HEK293 (cell line): Measurements from ENCODE around the gene ATF2.

Source experiments
- CTCF ChIA-PET: fragments of 350-600 bp; formaldehyde crosslinking; extraction: SDS; loops from one replicate; lab custom pipeline; 2021; ENCODE audit warnings: antibody characterized with exemption; lab: Yijun Ruan, JAX
- POLR2A ChIA-PET: fragments of 300-600 bp; formaldehyde crosslinking; extraction: SDS; loops from one replicate; lab custom pipeline; 2020; ENCODE audit warnings: antibody characterized with exemption, inconsistent platforms; lab: Yijun Ruan, JAX
- H3K27ac ChIP-seq: fragments of 200-500 bp; sonication (Bioruptor generic); 2 replicates; pipeline ENCODE4 v1.5.1; 2014; ENCODE audit warnings: low read depth, low read length, control low read depth, inconsistent platforms; ENCODE audit errors: extremely low read depth
- H3K36me3 ChIP-seq, 2 experiments: fragments of 200-500 bp in 1 of 2; sonication (Bioruptor generic) in 1 of 2; 1 replicate in 1 of 2; 2 replicates in 1 of 2; pipeline ENCODE4 v1.5.1; 2014 to 2017; ENCODE audit warnings: inconsistent platforms in 2 of 2, low read length in 2 of 2; ENCODE audit not compliant: control insufficient read depth in 2 of 2, insufficient read depth in 1 of 2
- H3K4me1 ChIP-seq: fragments of 200-500 bp; sonication (Bioruptor generic); 2 replicates; pipeline ENCODE4 v1.5.1; 2014; ENCODE audit warnings: mild to moderate bottlenecking, low read length, inconsistent platforms; ENCODE audit not compliant: control insufficient read depth, insufficient read depth
- H3K4me3 ChIP-seq: 2 replicates; pipeline ENCODE4 v1.5.1; 2011; ENCODE audit warnings: low read depth, mild to moderate bottlenecking, control low read depth, low read length, moderate library complexity
- H3K9me3 ChIP-seq: fragments of 200-500 bp; sonication (Bioruptor generic); 2 replicates; pipeline ENCODE4 v1.5.1; 2014; ENCODE audit warnings: low read depth, low read length, inconsistent platforms; ENCODE audit not compliant: control insufficient read depth, insufficient read depth
- BCL6B ChIP-seq: fragments of 450-650 bp; formaldehyde crosslinking; IDR thresholded peaks from 2 replicates; pipeline ENCODE4 v1.5.1; 2017; ENCODE audit warnings: missing biosample characterization, missing genetic modification characterization
- KLF7 ChIP-seq: fragments of 450-650 bp; formaldehyde crosslinking; IDR thresholded peaks from 2 replicates; pipeline ENCODE4 v1.5.1; 2016; ENCODE audit warnings: missing biosample characterization, missing genetic modification characterization, borderline replicate concordance
- MEIS1 ChIP-seq: sonication (generic); formaldehyde crosslinking; IDR thresholded peaks from 2 replicates; pipeline ENCODE4 v1.8.1; 2022; ENCODE audit warnings: missing genetic modification reagents, mild to moderate bottlenecking, borderline replicate concordance
- PRDM6 ChIP-seq: fragments of 450-650 bp; formaldehyde crosslinking; IDR thresholded peaks from 2 replicates; pipeline ENCODE4 v1.5.1; 2017; ENCODE audit warnings: missing biosample characterization, missing genetic modification characterization
- TRIM28 ChIP-seq: IDR thresholded peaks from 2 replicates; pipeline ENCODE4 v1.6.1; 2011; ENCODE audit warnings: low read length, control low read depth, borderline replicate concordance
- TSHZ1 ChIP-seq: fragments of 450-650 bp; formaldehyde crosslinking; IDR thresholded peaks from 2 replicates; pipeline ENCODE4 v1.5.1; 2016; ENCODE audit warnings: missing biosample characterization, missing genetic modification characterization, borderline replicate concordance
- ZBTB11 ChIP-seq: fragments of 450-650 bp; formaldehyde crosslinking; conservative IDR thresholded peaks from 2 replicates; pipeline ENCODE4 v1.5.1; 2016; ENCODE audit warnings: low read depth, missing biosample characterization, missing genetic modification characterization
- ZBTB21 ChIP-seq: fragments of 450-650 bp; formaldehyde crosslinking; IDR thresholded peaks from 2 replicates; pipeline ENCODE4 v1.5.1; 2017; ENCODE audit warnings: missing biosample characterization, missing genetic modification characterization
- ZNF10 ChIP-seq: fragments of 450-650 bp; formaldehyde crosslinking; IDR thresholded peaks from 2 replicates; pipeline ENCODE4 v1.5.1; 2017; ENCODE audit warnings: missing biosample characterization, missing genetic modification characterization
- ZNF175 ChIP-seq: fragments of 450-650 bp; formaldehyde crosslinking; IDR thresholded peaks from 2 replicates; pipeline ENCODE4 v1.5.1; 2016; ENCODE audit warnings: missing biosample characterization, missing genetic modification characterization
- ZNF292 ChIP-seq: fragments of 450-650 bp; formaldehyde crosslinking; IDR thresholded peaks from 2 replicates; pipeline ENCODE4 v1.5.1; 2016; ENCODE audit warnings: low read depth, missing biosample characterization, missing genetic modification characterization, borderline replicate concordance
- ZNF311 ChIP-seq: fragments of 450-650 bp; formaldehyde crosslinking; IDR thresholded peaks from 2 replicates; pipeline ENCODE4 v1.5.1; 2017; ENCODE audit warnings: missing biosample characterization, missing genetic modification characterization, borderline replicate concordance
- ZNF610 ChIP-seq: fragments of 450-650 bp; formaldehyde crosslinking; IDR thresholded peaks from 2 replicates; pipeline ENCODE4 v1.5.1; 2016; ENCODE audit warnings: missing biosample characterization, missing genetic modification characterization, borderline replicate concordance

The ATF2 gene

GRCh38 chr2:175103191-175103590 is 64.8 kb downstream of the ATF2 start (continued):
- TF ChIP-seq TSHZ1 (tag by site-specific recombination) (no peak), ZNF175 (tag by site-specific recombination) (no peak)

GRCh38 chr2:175101514-175101913 is 66.5 kb downstream of the ATF2 start:
- TF ChIP-seq PRDM6 (tag by site-specific recombination) (0 out of 2 replicates have a peak, but pooled peaks have one; percentile 10), MEIS1 (CRISPR knock-in tag) (no peak), ZBTB21 (tag by site-specific recombination) (no peak), ZNF311 (tag by site-specific recombination) (no peak)
- H3K4me3 ChIP-seq = no peak overlapping the region
- ChIA-PET CTCF (interaction anchor here (0.7 to 0.8 kb wide), 2 partner anchors 116 to 219 kb away, joined by 3 read pairs; no protein-coding TSS in a partner anchor), POLR2A (no interaction called here)
- peaks cover 10 to 56% of the 10 kb centered on the region in 2 experiments for H3K36me3 ChIP-seq
- no peaks in the 10 kb centered on the region for H3K4me1 ChIP-seq
- no peaks in the 10 kb centered on the region for H3K9me3 ChIP-seq
- no peak overlapping the region for H3K27ac ChIP-seq

- Histone ChIP-seq H3K4me3 (no peak overlapping the region), H3K4me1 (no peaks in the 10 kb centered on the region), H3K36me3 (peaks cover 32 to 65% of the 10 kb centered on the region in 2 experiments), H3K9me3 (no peaks in the 10 kb centered on the region), H3K27ac (no peak overlapping the region)
- TF ChIP-seq ZNF292 (tag by site-specific recombination) (no peak), KLF7 (tag by site-specific recombination) (no peak), ZBTB11 (no peak), ZBTB21 (tag by site-specific recombination) (no peak), TRIM28 (no peak), ZNF10 (tag by site-specific recombination) (no peak), ZNF610 (tag by site-specific recombination) (no peak), BCL6B (tag by site-specific recombination) (no peak)
- ChIA-PET CTCF (interaction anchor here (1.3 kb wide), 1 partner anchor 17 kb away, joined by 4 read pairs; no protein-coding TSS in a partner anchor), POLR2A (no interaction called here)
Measured at GRCh38 chr2:175097297-175097696, 70.7 kb downstream of the ATF2 start.
